PC-9 (cell line): ENCODE data around the gene TBC1D26. TPM values are rescaled to one million over a fixed set of nuclear protein-coding genes. Genes with fewer than 3 reads are reported as not detected.

Experiments used
- BruUV-seq: library from RNA; stranded (reverse); fragments of 400-500 nt; replicated peaks from 2 replicates; lab custom pipeline; 2021; lab: Mats Ljungman, UMichigan
- CTCF ChIA-PET: fragments of 300-600 bp; sonication (Branson Sonifier 250); formaldehyde crosslinking; loops from one replicate; lab custom pipeline; 2022; ENCODE audit warnings: antibody characterized with exemption; lab: Charles Lee
- POLR2A ChIA-PET: fragments of 300-600 bp; sonication (Branson Sonifier 250); formaldehyde crosslinking; loops from one replicate; lab custom pipeline; 2022; ENCODE audit warnings: antibody characterized with exemption; ENCODE audit not compliant: unreplicated experiment; lab: Charles Lee
- DNase-seq, 2 experiments: peaks; one replicate each; pipeline versions ENCODE4 v3.0.0 to v3.0.0-alpha.2; 2015 to 2022; ENCODE audit warnings: mixed read lengths in 1 of 2
- H2AFZ ChIP-seq: fragments of 200-600 bp; sonication (generic); 2 replicates; pipeline ENCODE4 v1.8.1; 2017; ENCODE audit warnings: antibody characterized with exemption
- H3F3A ChIP-seq: fragments of 200-600 bp; sonication (generic); 2 replicates; pipeline ENCODE4 v1.8.1; 2017; ENCODE audit warnings: antibody characterized with exemption, mild to moderate bottlenecking, low read depth; ENCODE audit not compliant: insufficient read depth
- H3K27ac ChIP-seq: fragments of 200-600 bp; sonication (generic); 2 replicates; pipeline ENCODE4 v1.6.1; 2016; ENCODE audit warnings: mixed run types
- H3K27me3 ChIP-seq: fragments of 200-600 bp; sonication (generic); 2 replicates; pipeline ENCODE4 v1.6.1; 2016; ENCODE audit warnings: low read depth, mixed run types; ENCODE audit not compliant: insufficient read depth
- H3K36me3 ChIP-seq: fragments of 200-600 bp; sonication (generic); 2 replicates; pipeline ENCODE4 v1.6.1; 2016; ENCODE audit warnings: low read depth, mixed run types
- H3K4me1 ChIP-seq: fragments of 200-600 bp; sonication (generic); replicated peaks from 2 replicates; pipeline ENCODE4 v1.6.1; 2016; ENCODE audit warnings: mixed run types; ENCODE audit not compliant: insufficient read depth
- H3K4me2 ChIP-seq: fragments of 200-600 bp; sonication (generic); 2 replicates; pipeline ENCODE4 v1.6.1; 2017; ENCODE audit warnings: mixed run types
- H3K4me3 ChIP-seq: fragments of 200-600 bp; sonication (generic); 2 replicates; pipeline ENCODE4 v1.6.1; 2016; ENCODE audit warnings: mixed run types
- H3K79me2 ChIP-seq: fragments of 200-600 bp; sonication (generic); 2 replicates; pipeline ENCODE4 v1.6.1; 2017; ENCODE audit warnings: low read depth, mixed run types
- H3K9me2 ChIP-seq: fragments of 200-600 bp; sonication (generic); 2 replicates; pipeline ENCODE4 v1.8.1; 2017; ENCODE audit warnings: mild to moderate bottlenecking; ENCODE audit not compliant: insufficient read depth
- H3K9me3 ChIP-seq: fragments of 200-600 bp; sonication (generic); 2 replicates; pipeline ENCODE4 v1.8.1; 2016; ENCODE audit warnings: low read depth; ENCODE audit not compliant: insufficient read depth
- H4K20me1 ChIP-seq: fragments of 200-600 bp; sonication (generic); 2 replicates; pipeline ENCODE4 v1.8.1; 2017; ENCODE audit not compliant: insufficient read depth
- EZH2 ChIP-seq: fragments of 200-600 bp; sonication (generic); IDR thresholded peaks from 2 replicates; pipeline ENCODE4 v1.8.0; 2017; ENCODE audit warnings: antibody characterized with exemption, low read depth
- intact Hi-C: fragments of 100-400 bp; cut with micrococcal nuclease; formaldehyde crosslinking; loops from one replicate; pipeline ENCODE4 v1.10.0; 2022; ENCODE audit not compliant: unreplicated experiment
- total RNA-seq: library from RNA; stranded (reverse); gene quantifications from 2 replicates; pipeline ENCODE4 v1.2.3, GENCODE V29; 2021
- TF ChIP-seq, protein P1 (sequence below): fragments of 200-600 bp; sonication (generic); conservative IDR thresholded peaks from 2 replicates; pipeline ENCODE4 v1.6.1; 2017; ENCODE audit warnings: mixed run types, antibody characterized with exemption, mild to moderate bottlenecking, moderate library complexity

TBC1D26 gene
- total RNA-seq, 1 experiment from 2014 or later: 0.55 TPM

DNA sequence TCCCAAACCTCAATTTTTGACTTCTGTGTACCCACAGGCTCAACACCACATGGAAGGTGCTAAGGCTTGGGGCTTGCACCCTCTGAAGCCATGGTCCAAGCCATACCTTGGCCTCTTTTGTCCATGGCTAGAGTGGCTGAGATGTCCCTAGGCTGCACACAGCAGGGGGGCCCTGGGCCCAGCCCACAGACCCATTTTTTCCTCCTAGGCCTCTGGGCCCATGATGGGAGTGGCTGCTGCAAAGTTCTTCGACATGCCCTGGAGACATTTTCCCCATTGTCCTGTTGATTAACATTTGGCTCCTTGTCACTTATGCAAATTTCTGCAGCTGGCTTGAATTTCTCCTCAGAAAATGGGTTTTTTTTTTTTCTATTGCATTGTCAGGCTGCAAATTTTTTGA, 47.0 kb downstream of the TBC1D26 start:
- Histone ChIP-seq H3K4me2 (no peak overlapping the region), H3K27ac (no peak overlapping the region), H3K27me3 (no peaks in the 10 kb centered on the region), H3K9me3 (no peaks in the 10 kb centered on the region), H3K4me3 (no peak overlapping the region), H4K20me1 (no peaks in the 10 kb centered on the region), H3K9me2 (no peaks in the 10 kb centered on the region), H2AFZ (no peak overlapping the region), H3K36me3 (no peaks in the 10 kb centered on the region), H3F3A (no peaks in the 10 kb centered on the region), H3K79me2 (no peaks in the 10 kb centered on the region), H3K4me1 (no peaks in the 10 kb centered on the region)
- ChIA-PET POLR2A (no interaction called here), CTCF (no interaction called here)
- DNase-seq: no peak
- BruUV-seq: no TSS peak
- intact Hi-C loops: no loop called here
- TF ChIP-seq, protein P1, sequence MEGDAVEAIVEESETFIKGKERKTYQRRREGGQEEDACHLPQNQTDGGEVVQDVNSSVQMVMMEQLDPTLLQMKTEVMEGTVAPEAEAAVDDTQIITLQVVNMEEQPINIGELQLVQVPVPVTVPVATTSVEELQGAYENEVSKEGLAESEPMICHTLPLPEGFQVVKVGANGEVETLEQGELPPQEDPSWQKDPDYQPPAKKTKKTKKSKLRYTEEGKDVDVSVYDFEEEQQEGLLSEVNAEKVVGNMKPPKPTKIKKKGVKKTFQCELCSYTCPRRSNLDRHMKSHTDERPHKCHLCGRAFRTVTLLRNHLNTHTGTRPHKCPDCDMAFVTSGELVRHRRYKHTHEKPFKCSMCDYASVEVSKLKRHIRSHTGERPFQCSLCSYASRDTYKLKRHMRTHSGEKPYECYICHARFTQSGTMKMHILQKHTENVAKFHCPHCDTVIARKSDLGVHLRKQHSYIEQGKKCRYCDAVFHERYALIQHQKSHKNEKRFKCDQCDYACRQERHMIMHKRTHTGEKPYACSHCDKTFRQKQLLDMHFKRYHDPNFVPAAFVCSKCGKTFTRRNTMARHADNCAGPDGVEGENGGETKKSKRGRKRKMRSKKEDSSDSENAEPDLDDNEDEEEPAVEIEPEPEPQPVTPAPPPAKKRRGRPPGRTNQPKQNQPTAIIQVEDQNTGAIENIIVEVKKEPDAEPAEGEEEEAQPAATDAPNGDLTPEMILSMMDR: no peak
- TF ChIP-seq EZH2: no peak

DNA sequence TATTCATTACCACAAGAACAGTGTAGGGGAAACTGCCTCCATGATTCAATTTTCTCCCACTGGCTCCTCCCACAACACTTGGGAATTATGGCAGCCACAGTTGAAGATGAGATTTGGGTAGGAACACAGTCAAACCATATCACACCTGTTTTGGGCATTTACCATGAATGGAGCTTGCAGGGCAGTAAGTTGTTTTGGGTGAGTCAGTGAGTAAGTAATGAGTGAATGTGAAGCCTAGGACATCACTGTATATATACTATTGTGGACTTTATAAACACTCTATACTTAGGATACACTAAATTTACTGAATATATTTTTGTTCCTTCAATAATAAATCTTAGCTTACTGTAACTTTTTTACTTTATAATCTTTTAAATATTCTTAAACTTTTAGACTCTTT, 48.1 kb downstream of the TBC1D26 start:
- BruUV-seq: no TSS peak
- Histone ChIP-seq H3K27me3 (no peaks in the 10 kb centered on the region), H3F3A (no peaks in the 10 kb centered on the region), H3K9me2 (no peaks in the 10 kb centered on the region), H2AFZ (no peak overlapping the region), H3K4me2 (no peak overlapping the region), H4K20me1 (no peaks in the 10 kb centered on the region), H3K36me3 (no peaks in the 10 kb centered on the region), H3K9me3 (no peaks in the 10 kb centered on the region), H3K27ac (no peak overlapping the region), H3K4me3 (no peak overlapping the region), H3K4me1 (no peaks in the 10 kb centered on the region), H3K79me2 (no peaks in the 10 kb centered on the region)
- POLR2A ChIA-PET: interaction anchor here (0.8 kb wide), 1 partner anchor 658 kb away, joined by 9 read pairs; no protein-coding TSS in a partner anchor
- DNase-seq: no peak
- intact Hi-C loops: no loop called here
- no peak for TF ChIP-seq EZH2
- TF ChIP-seq, protein P1: no peak
- CTCF ChIA-PET: no interaction called here

DNA sequence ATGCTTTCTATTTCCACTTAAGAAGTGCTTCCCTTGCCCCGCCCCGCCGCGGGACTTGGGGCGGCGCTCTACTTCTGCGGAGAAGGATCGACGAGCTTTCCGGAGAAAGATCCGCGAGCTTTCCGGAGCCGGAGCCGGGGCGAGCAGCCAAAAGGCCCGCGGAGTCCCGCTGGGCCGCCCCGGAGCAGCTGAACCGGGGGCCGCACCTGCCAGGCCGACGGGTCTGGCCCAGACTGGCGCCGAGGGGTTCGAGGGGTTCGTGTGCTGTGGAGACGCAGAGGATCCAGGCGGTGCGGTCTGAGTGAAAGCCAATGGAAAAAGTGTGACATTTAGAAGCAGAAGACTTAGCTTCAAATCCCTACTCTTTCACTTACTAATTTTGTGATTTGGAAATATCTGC, 50.8 kb downstream of the TBC1D26 start:
- no TSS peak for BruUV-seq
- Histone ChIP-seq H4K20me1 (no peaks in the 10 kb centered on the region), H3K27ac (no peak overlapping the region), H3K36me3 (no peaks in the 10 kb centered on the region), H3K9me2 (no peaks in the 10 kb centered on the region), H3K27me3 (no peaks in the 10 kb centered on the region), H3K79me2 (no peaks in the 10 kb centered on the region), H3F3A (no peaks in the 10 kb centered on the region), H2AFZ (no peak overlapping the region), H3K4me1 (no peaks in the 10 kb centered on the region), H3K4me3 (no peak overlapping the region), H3K4me2 (no peak overlapping the region), H3K9me3 (no peaks in the 10 kb centered on the region)
- no peak for TF ChIP-seq EZH2
- TF ChIP-seq, protein P1: no peak
- DNase-seq: no peak
- ChIA-PET CTCF (interaction anchor here (0.6 to 0.7 kb wide), 2 partner anchors 200 to 1262 kb away, joined by 3 to 28 read pairs; no protein-coding TSS in a partner anchor), POLR2A (no interaction called here)
- intact Hi-C loops: no loop called here
